Measurements from ENCODE around the gene CST11.

The CST11 gene

DNA sequence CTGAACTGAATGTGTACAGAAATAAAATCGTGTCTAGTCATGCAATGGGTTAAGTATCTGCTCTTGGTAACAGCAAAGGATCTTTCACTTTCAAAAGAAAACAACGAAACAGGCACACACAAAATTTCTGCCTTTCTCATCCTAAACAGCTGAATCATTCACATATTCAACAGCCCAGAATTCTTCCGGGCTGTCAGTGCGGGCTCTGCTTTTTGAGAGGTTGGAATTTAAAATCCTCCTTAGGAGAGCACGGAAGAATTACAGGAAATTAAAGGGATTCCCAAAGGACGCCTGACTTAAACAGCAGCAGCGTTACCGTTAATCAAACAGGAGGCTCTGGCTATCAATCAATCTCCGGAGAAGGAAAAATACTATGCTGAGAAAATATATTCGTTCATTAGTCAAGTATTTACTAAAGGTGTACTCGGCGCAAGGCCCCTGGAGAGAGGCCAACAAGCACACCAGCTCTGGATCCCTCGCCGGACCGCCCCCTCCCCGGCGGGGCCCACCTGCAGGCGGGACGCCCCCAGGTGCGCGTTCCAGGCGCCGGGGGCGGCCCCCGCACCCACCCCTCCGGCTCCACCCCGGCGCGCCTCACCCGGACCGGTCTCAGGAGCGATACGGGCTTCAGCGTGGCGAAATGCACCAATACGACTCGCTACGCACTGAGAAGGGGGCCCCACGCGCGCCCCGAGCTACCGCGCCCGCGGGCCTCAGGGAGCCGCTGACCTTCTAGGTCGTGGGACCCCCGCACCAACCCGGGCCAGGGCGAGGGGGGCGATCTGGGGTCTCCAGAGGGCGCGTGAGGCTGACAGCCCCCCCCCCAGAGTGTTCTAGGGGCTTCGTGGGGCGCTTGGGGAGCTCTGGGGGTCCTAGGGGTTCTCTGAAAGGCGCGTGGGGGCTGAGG lies 32.4 kb downstream of the CST11 start:
- DNase-seq (ENCODE audit: low read depth, low spot score) = peak; percentile 8

- no peak for DNase-seq (ENCODE audit: low read depth, low spot score)
Measured at GRCh38 chr20:23419657-23419994, 33.0 kb downstream of the CST11 start.

- no peak for DNase-seq (ENCODE audit: low read depth, low spot score)
Measured at GRCh38 chr20:23417861-23418260, 34.8 kb downstream of the CST11 start.

GRCh38 chr20:23415959-23416583 lies 36.6 kb downstream of the CST11 start:
- no peak for DNase-seq (ENCODE audit: low read depth, low spot score)

DNA sequence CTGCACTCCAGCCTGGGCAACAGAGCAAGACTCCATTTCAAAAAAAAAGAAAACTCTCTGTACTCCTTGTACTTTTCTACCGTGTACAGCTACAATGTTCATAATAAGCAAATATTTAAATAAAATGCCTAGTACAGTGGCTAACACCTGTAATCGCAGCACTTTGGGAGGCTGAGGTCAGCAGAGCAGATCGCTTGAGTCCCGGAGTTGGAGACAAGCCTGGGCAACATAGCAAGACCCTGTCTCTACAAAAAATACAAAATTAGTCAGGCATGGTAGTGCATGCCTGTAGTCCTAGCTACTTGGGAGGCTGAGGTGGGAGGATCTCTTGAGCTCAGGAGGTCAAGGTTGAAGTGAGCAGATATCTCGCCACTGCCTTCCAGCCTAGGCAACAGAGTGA lies 37.1 kb downstream of the CST11 start:
- DNase-seq (ENCODE audit: low read depth, low spot score) = no peak

DNA sequence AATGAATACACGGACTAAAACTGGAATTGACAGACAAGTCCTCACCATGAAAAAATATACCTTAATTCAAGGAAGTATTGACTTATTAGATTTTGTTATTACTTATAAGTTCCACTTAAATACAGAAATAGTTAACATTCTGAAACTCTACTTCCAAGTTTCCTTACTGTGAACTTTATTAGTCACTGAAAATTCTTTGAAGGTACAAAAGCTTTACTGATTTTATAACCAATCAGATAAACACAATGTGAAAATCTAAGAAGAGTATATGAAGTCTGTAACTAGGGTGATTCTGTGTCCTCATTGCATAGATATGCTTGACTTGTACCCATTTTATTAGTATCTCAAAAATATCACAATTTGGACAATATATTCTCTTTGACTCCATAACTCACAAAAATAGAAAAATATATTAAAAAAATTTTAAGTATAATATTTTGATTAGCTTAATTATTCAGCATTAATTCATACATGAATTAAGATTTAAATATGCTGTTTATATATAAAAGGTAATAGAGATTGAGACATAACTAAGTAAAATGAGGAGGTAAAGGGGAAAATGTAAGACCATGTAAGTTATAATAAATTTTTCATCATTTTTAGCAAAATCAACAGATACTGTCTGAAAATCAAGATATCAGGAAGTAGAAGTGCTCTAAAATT lies 38.0 kb downstream of the CST11 start:
- no peak for DNase-seq (ENCODE audit: low read depth, low spot score)

DNA sequence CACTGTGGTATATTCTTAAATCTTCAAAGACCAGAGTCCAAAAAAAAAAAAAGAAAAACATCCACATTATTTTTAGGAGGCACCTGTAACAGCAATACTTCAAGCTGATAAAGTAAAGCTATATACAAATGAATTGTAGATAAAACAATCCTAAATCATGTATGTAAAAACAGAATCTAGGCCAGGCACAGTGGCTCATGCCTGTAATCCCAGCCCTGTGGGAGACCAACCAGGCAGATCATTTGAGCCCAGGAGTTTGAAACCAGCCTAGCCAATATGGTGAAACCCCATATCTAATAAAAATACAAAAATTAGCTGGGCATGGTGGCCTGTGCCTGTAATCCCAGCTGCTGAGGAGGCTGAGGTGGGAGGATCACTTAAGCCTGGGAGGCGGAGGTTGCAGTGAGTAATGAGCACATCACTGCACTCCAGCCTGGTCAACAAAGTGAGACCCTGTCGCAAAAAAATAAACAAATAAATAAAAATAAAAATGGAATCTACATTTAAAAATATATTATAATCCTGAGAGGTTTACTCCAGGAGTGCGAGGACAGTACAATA lies 38.7 kb downstream of the CST11 start:
- no peak for DNase-seq (ENCODE audit: low read depth, low spot score)

- no peak for DNase-seq (ENCODE audit: low read depth, low spot score)
Measured at GRCh38 chr20:23412026-23412425, 40.6 kb downstream of the CST11 start.

DNA sequence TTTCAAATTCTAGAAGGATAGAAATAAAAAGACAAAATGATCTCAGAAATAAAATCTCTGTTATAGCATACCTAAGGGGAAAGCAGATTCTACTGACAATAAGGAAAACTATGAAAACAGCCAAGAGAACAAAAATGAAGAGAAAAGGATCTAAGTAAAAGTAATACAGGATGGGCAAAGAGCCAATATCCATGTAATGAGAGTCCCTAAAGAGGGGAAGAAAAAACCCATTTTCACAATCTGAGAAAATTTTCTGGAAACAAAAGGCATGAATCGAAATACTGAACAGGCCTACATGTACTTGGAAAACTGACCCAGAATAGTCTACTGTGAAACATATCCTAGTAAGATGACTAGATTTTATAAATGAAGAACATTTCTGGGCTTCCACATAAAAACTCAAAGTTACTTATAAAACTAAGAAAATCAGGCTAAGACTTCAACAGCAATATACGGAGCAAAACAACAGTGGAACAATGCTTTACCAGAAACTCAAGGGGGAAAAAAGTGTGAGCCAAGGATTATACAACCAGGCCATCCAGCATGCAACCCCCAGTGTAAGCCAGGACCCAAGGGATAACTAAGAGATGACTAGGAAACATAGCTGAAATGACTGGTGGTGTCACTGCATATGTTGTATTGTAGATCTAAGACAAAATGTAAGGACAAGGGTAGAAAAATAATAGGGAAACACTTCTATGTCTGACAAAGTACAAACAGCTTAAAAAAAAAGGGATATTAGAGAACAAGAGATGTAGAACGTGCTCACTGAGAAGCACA lies 41.6 kb downstream of the CST11 start:
- DNase-seq (ENCODE audit: low read depth, low spot score) = no peak

DNA sequence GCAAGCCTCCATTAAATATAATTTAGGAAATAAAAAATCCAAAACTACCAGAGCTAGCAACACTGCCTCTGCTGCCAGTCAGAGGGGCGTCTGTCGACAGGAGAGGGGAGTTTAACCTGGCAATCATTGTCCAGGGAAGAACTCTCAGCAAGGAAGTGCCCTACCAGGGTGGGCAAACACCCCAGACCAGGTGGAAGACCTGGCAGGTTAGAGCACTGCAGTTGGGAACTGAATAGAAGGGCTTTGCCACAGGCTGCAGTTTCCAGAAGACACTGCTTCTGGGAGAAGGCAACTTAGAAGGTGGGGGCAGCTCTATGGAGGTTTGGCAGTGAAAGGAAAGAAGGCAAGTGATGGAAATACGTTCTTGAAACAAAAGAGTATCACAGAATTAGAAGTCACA lies 42.9 kb downstream of the CST11 start:
- DNase-seq (ENCODE audit: low read depth, low spot score) = no peak

GRCh38 chr20:23408957-23409356 lies 43.7 kb downstream of the CST11 start:
- DNase-seq (ENCODE audit: low read depth, low spot score) = no peak

DNA sequence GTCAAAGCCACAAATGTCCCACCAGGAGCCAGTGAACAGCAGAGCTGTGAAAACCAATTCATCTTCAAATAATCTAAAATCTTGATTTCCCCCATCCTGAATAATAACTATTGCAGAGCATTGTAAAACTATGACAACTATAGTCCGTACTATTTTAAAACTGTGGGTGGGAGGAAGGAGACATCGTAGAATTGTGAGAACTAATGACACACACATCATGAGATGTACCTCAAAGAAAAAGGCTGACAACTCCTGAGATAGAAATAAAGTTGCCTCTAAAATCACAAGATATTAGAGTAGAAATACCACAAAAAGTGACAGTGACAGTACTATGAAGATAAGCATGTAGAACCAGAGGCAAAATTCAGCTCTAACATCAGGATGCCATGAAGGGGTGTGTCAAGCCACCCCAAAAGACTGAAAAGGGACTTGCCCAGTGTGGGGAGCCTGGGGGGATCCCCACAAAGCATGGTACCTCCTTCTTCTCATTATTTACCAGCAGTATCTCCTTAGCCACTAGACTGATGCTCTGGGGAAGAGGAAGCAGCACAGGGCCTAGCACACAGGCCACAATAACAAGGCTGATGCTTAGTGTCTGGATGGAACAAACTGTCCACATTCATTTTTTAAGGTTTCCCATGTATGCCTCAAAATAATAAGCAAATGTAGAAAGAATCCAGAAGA lies 44.8 kb downstream of the CST11 start:
- DNase-seq (ENCODE audit: low read depth, low spot score) = no peak

- DNase-seq (ENCODE audit: low read depth, low spot score) = no peak
Measured at GRCh38 chr20:23406880-23407279, 45.8 kb downstream of the CST11 start.

- DNase-seq (ENCODE audit: low read depth, low spot score) = no peak
Measured at GRCh38 chr20:23404196-23404595, 48.5 kb downstream of the CST11 start.

GRCh38 chr20:23403751-23404150 lies 48.9 kb downstream of the CST11 start:
- no peak for DNase-seq (ENCODE audit: low read depth, low spot score)

DNA sequence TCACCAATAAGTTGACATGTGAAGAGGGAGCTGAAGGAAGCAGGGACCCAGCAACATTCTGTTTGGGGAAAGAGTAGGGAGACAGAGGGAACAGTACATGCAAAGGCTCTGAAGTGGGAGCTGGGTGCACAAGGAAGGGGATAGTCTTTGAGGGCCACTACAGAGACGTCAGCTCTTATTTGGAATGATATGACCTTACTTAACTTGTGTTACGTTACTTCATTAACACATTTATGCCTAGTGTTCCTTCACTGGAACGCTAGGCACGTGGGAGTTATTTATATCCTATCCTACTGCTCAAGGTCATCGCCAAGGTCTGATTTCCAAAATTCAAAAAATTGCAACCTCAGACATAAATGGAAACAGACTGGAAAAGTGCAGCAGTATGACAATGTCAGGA lies 51.6 kb downstream of the CST11 start:
- DNase-seq (ENCODE audit: low read depth, low spot score) = no peak

Data from activated CD4-positive, CD25-positive, alpha-beta regulatory T cell treated with anti-CD3 and anti-CD28 coated beads, Interleukin-2, amount 50 U/mL, for 16 hours (primary cell).